GM18499 (cell line): Measurements from ENCODE around the gene GRPEL1.
"Not testable (repeated sequence)": the region's sequence is repeated elsewhere in the genome, so short reads cannot be mapped to it uniquely, and the experiment has no call there.

Source experiments
- ATAC-seq: cut with Tn5 transposase; IDR thresholded peaks from one replicate; pipeline ENCODE4 v1.9.1; 2021; ENCODE audit warnings: moderate number of reproducible peaks; ENCODE audit not compliant: insufficient read depth, unreplicated experiment

Gene GRPEL1

DNA sequence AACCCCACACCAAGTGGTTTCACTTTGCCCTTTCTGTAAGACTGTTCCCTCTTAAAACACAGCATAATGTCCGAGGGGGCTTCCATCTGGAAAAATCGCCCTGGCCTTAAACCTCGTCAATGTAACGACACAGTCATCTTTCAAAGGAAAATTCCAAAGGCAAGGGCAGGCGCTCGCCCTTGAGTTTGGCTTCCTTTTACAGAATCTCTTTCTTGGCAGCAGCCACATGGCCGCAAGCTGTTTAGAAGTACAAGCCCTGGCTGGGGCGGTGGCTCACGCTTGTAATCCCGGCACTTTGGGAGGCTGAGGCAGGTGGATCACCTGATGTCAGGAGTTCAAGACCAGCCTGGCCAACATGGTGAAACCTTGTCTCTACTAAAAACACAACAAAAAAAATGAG, 27.1 kb upstream of the GRPEL1 start:
- ATAC-seq: no peak

DNA sequence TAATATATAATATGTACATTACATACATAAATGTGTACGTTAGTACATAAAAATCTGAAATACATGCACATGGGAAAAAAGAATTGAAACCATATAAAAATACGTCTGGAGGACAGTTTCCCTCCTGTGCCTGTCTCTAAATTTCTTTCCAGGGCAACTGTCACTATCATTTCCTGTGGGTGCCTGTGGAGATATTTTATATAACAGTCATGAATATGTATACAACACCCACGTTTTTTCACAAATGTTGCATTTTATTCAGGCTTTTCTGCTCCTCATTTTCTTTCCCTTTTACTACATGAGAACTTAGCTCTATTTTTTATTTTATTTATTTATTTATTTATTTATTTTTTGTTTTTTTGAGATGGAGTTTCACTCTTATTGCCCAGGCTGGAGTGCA, 24.2 kb upstream of the GRPEL1 start:
- no peak for ATAC-seq

DNA sequence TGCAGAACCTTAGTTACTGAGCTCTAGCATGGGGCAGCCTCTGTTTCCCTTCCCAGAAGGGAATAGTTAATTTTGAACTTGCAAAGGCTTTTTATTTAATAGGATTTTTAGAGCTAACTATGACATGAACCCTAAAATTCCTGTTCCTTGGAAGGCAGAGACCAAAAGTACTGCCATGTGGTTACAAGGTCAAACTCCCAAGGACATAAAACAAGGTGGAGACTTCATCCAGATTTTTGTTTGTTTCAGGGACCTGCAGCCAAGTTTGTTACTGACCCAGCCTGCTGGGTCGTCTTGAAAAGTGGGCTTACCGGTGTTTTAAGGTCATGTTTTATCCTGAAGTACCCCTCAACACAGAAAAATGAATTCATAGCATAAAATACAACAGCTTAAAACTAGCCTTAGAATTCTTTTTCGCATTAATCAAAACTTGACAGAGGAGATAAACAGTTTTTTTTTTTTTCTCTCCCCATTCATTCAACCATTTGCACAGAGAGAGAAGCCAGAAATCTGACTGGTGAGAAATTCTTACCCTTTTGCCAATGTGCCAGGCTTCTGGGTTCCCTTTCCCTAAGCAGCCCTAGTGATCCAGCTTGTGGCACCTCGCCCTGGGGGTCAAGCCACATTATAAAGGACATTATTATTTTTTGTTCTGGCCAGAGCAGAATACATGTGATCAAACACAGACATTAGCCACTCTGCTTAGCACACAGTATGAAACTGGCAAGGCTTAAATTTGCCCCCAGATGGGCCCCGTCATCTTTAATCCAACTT, 21.5 kb upstream of the GRPEL1 start:
- ATAC-seq: no peak

DNA sequence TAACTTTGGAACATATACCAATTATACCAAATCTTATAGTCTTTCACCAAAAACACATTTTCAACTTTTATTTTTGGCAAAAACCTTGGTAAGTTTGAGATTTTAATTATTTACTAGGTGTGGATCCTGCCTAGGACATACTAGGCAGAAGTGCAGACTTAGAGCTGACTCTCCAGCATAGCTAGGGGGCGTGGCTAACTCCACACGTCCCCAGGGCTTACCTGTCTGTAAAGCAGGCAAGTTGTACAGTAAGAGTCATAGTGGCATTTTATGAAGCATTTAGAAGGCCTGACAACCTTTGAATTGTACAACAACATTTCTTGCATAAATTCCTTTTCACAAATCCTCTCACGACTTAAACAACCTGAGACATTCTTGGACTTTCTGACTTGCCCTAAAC, 19.2 kb upstream of the GRPEL1 start:
- ATAC-seq: no peak

DNA sequence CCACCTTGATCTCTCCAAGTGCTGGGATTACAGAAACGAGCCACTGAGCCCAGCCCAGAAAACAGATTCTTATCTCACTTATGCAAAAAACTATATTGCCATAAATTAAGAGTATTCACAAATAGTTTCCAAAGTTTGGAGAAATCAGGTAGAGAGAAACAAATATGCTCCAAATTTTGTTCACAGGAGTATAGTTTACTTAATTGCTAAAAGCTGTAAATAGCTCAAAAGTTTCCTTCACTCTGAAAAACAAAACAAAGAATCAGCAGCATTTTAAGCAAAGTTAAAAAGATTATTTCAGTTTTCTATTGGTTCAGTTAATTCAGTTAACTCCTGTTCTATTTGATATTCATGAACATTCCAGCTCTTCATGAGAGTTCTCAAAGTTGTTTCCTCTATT, 18.5 kb upstream of the GRPEL1 start:
- no peak for ATAC-seq

DNA sequence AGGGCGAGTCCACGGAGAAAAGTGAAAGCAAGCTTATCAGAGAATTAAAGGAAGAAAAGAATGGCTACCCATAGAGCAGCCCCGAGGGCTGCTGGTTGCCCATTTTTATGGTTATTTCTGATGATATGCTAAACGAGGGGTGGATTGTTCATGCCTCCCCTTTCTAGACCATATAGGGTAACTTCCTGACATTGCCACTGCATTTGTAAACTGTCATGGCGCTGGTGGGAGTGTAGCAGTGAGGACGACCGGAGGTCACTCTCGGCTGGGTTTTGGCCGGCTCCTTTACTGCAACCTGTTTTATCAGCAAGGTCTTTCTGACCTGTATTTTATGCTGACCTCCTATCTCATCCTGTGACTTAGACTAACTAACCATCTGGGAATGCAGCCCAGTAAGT, 16.7 kb upstream of the GRPEL1 start:
- ATAC-seq: not testable (repeated sequence)

DNA sequence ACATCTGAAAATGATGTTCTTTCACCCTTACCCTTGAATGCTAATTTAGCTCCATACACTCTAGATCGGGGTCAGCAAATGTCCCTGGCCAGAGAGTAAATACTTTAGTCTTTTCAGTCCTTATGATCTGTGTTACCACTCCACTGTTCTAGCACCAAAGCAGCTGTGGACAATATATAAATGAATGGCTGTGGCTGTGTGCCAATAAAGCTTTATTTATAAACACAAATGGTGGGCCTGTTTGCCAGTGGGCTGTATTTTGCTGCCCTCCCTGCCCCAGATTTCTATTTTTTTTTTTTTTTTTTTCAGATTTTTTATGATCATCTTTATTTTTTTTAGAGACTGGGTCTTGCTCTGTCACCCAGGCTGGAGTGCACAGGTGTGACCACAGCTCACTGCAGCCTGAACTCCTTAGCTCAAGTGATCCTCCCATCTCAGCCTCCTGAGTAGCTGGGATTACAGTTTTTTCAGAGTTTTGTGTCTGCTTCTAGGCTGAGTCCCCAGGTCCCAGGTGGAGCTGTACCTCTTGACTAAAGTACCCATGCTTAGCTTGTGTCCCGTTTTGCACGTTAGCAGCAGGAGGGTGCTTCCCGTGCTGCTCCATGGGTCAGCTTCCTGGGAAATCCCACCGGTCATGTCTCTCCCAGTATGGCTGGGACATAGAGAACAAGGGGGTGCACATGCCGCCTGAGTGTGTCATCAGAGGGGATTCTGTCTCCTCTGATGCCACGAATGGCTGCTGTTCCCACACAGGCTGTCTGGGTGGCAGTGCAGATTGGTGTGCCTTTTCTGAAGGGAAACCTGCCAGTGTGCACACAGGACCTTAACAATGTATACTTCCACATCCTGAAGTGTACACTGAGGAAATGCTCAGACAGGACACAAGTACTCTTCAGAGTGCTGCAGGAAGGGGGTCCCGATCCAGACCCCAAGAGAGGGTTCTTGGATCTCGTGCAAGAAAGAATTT, 16.0 kb upstream of the GRPEL1 start:
- ATAC-seq: no peak

DNA sequence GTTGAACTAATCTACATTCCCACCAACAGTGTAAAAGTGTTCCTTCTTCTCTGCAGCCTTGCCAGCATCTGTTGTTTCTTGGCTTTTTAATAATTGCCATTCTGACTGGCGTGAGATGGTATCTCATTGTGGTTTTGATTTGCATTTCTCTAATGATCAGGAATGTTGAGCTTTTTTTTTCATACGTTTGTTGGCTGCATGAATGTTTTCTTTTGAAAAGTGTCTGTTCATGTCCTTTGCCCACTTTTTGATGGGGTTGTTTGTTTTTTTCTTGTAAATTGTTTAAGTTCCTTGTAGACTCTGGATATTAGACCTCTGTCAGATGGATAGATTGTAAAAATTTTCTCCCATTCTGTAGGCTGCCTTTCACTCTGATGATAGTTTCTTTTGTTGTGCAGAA, 12.0 kb upstream of the GRPEL1 start:
- ATAC-seq: not testable (repeated sequence)

DNA sequence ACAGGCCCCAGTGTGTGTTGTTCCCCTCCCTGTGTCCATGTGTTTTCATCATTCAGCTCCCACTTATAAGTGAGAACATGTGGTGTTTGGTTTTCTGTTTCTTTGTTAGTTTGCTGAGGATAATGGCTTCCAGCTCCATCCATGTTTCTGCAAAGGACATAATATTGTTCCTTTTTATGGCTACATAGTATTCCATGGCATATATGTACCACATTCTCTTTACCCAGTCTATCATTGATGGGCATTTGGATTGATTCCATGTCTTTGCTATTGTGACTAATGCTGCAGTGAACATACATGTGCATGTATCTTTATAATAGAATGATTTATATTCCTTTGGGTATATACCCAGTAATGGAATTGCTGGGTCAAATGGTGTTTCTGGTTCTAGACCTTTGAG, 11.6 kb upstream of the GRPEL1 start:
- not testable (repeated sequence) for ATAC-seq

DNA sequence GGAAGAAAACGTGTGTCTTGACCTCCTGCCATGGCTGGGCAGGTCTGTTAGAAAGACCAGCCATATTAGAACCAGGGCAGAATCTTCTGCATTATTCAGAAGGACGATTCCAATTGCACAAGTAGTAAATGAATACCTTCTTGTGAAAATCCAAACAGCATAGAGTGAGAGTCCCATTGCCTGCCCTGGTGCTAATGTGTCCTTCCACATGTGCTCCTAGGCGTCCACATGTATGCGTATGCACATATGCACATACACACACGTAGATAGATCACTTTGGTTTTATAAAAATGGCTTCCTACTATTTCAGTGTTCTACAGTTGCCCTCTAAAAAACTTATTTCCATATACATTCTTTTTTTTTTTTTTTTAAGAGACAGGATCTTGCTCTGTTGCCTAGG, 10.2 kb upstream of the GRPEL1 start:
- no peak for ATAC-seq

DNA sequence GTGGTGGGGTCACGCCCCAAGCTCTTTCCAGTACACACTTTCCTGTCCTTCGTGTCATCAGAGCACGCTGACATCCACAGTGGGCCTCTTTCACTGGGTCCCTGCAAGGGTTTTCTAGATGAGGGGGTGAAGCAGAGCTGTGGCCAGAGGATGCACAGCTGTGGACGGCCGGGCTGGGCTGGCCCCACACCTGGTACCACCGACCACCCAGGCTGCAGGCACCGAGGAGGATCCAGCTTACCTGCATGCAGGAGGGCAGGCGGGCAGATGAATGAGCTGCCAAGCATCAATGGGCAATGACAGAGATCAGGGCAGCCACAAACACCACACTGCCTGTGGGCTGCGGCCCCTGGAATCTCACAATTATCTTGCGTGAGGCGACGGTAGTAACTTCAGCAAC, 9.5 kb upstream of the GRPEL1 start:
- no peak for ATAC-seq

DNA sequence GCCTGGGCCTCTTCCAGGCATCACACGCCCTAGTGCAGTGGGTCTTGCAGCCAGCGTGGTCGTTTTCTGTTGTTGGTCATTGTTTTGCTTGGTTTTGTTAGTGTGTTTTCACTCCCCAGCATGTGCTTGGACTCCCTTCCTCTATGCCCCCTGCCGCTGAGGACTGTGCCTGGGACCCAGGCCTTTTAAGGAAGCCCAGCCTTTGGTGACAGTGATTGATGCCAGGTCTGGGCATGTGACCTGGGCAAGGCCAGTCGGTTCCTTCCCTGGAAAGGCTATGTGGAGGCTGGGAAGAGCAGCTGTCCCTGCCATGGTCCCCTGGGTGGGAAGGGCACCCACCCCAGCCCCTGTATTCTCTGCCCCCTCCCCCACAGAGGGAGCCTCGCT, 8.8 kb upstream of the GRPEL1 start:
- no peak for ATAC-seq

DNA sequence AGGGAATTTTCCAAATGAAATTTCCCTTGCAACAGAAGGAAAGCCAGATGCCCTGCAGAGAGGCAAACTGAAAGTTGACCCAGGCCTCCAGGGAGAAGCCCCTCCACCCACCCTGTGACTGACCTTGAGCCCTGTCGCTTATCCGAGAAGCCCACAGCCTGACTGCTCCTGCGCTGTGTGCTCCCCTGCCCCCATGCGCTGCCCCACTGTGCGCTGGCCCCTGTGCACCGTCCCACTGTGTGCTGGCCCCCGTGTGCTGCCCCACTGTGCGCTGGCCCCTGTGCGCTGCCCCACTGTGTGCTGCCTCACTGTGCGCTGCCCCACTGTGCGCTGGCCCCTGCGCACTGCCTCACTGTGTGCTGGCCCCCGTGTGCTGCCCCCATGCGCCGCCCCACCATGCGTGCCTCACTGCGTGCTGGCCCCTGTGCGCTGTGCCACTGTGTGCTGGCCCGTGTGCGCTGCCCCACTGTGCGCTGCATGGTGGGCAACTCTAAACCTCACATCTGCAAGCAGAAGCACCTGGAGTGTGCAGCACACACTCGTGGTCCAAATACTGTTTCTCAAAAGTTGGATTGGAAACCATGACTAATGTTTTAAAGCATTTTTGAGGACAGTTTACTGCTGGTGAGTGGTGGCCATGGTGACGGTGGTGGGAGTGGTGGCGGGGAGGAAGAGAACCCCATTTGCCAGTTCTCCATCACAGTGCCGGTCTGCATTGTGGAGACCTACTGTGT, 8.3 kb upstream of the GRPEL1 start:
- no peak for ATAC-seq

DNA sequence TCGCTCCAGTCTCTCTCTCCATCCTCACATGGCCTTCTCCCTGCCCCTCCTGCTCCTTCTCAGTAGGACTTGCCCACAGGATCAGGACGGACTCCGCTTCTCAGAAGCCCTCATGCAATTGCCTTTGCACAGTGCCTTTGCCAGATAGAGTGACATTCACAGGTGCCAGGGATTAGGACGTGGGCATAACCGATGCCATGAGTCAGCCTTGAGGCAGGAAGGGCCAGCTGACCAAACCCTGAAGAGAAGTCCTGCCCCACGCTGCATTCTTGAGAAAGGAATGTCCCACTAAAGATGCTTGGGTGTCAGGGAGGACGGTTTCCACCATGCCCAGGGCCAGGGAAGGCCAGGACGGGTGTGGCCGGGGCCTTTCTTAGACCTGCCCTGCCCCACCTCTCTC, 6.6 kb upstream of the GRPEL1 start:
- ATAC-seq: no peak

DNA sequence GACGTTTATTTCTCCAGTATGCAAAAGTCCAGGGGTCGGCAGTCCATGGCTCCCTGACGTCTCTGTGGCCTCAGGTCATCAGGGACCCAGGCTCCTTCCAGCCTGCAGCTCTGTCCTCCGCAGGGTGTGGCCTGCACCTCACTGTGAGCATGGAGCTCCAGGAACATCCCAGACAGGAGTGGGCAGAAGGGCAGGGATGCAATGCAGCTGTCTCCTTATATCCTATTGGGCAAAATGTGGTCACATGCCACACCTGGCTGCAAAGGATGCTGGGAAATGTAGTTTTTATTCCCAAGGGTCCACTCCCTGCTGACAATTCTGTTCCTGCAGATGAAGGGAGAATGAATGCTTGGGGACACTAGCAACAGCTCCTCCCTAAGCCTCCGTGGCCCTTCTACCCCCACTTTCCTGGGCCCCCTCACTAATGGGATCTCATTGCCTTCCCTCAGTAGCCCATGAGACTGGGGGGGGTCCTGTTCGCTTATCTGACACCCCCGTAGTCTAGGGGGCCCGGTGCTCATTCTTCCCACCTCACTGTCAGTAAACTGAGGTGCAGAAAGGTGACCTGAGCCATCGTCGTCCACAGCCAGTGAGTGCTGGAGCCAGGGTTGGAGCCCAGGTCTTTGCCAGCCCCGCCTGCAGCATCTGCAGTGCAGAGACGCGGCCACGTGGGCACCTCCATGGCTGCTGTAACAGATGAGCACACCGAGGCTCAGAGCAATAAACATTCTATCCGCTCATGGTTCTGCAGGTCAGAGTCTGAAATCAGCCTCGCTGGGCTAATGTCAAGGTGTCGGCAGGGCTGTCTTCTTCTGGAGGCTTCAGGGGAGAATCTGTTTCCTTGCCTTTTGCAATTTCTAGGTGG, 5.9 kb upstream of the GRPEL1 start:
- ATAC-seq: no peak

DNA sequence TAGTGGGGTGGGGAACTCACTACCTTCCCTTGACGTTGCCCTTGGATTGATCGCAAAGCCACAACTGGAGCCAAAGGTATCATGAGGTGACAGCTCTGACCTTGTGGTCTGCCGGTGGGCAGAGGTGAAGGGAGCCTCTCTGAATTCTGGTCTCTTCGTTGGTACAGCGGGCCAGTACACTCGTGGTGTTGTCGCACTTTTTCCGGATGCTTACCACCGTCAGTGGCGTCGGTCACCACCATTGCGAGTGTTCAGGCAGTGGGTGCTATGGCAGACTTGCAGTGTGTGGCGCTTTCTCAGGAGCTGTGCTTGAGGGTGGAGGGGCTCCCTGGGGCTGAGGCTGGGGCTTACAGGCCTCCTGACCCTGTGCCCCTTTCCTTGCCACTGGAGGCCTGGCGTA, 5.2 kb upstream of the GRPEL1 start:
- ATAC-seq: no peak

DNA sequence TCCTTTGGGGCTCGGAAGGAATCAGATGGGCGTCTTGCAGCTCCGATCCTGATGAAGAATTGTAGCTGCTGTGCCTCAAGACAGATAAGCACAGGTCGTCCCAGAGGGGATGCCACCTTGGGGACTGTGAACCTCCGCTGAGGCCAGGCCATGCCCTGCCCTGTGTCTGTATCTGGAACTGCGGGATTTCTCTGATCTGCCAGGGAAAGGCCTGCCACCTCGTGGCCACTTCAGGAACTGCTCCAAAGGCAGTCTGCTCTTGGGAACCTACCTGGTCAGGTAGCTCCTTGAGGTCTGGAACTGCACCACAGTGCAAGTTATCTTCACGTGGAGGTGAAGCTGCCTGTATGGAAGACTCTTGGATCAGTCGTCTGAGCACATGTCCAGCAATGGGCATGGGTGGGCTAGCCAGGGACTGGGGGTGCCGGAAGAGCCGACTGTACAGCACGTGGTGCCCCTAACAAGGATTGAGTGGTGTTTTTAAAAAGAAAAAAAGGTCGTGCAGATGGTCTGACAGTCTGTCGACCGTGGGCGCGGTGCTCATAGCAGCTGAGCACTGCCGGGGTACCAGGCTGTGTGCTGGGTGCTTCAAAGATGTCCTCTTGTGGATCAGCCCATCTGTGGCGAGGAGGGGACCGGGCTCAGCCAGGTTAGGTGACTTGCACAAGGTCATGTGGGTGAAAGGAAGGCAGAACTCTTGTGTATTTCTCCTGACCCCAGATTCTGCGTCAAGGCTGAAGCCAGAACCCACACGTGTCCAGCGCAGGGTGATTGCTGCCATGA, 3.1 kb upstream of the GRPEL1 start:
- no peak for ATAC-seq

DNA sequence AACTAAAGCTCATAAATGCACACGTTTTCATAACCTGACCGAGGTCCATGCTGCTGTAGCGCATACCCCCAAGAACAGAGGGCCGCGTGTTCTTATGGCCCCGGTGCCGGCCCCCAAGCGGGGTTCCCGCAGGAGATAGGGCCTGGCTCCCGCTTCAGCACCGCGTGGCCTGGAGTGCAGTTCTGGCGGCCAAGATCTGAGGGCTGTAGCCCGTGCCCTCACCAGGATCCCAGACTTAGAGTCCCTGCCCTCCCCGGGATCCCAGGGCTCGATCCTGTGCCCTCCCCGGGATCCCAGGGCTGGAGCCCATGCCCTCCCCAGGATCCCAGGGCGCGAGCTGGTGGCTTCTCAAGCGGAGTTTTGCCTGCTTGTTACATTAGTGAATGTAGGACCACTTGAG, 1.0 kb upstream of the GRPEL1 start:
- no peak for ATAC-seq

DNA sequence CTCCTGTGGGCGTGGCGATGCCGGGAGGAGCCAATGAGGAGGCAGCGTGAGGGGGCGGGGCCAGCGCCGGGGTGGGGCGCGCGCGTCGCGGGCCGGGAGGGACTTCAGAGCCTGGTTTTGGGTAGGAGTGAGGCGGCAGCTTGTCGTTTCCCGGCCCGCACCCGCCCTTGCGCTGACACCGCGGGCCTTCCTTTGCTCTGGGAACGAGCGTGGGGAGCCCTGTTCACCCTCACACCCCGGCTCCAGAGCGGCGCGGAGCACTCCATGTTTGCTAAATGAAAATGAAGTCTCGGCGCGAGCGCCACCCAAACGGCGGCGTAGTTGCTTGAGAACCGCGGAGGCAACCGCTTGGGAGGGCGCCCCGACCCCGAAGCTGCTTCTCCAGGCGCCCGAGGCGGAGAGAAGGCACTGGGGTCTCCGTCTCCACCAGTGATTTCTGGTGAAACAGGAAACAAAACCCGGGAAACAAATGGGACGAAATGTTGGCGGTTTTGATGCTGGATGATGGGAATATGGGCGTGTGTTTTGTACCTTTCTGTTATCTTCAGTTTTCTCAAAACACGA, 497 bp upstream of the GRPEL1 start:
- ATAC-seq: peak; percentile 3
